Activated CD4-positive, alpha-beta T cell treated with anti-CD3 and anti-CD28 coated beads for 48 hours (primary cell): ENCODE results near the gene MRPS34.

Experiments used
- DNase-seq: peaks from one replicate; pipeline ENCODE4 v3.0.0-alpha.2; 2020

The MRPS34 gene

DNA sequence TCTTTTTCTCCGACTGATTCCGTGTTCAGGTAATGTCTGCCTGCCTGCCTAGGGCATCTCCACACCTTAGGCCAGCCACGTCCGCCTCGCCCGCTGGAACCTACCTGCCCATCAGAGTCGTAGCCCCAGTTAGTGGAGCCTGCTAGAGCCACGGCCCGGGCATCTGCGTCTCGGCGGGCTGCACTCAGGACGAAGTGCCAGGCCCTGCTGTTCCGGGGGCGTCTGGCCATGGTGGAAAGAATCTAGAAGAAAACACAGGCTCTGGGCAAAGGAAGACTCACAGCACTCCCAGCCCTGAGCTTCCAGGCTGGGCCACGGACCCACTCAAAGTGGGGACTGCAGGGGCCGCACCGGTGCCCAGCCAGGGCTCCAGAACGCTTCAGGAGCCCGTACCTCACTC is 8.3 kb upstream of the MRPS34 start:
- no peak for DNase-seq

- DNase-seq: no peak
Observed at GRCh38 chr16:1780677-1781072, 7.7 kb upstream of the MRPS34 start.

DNA sequence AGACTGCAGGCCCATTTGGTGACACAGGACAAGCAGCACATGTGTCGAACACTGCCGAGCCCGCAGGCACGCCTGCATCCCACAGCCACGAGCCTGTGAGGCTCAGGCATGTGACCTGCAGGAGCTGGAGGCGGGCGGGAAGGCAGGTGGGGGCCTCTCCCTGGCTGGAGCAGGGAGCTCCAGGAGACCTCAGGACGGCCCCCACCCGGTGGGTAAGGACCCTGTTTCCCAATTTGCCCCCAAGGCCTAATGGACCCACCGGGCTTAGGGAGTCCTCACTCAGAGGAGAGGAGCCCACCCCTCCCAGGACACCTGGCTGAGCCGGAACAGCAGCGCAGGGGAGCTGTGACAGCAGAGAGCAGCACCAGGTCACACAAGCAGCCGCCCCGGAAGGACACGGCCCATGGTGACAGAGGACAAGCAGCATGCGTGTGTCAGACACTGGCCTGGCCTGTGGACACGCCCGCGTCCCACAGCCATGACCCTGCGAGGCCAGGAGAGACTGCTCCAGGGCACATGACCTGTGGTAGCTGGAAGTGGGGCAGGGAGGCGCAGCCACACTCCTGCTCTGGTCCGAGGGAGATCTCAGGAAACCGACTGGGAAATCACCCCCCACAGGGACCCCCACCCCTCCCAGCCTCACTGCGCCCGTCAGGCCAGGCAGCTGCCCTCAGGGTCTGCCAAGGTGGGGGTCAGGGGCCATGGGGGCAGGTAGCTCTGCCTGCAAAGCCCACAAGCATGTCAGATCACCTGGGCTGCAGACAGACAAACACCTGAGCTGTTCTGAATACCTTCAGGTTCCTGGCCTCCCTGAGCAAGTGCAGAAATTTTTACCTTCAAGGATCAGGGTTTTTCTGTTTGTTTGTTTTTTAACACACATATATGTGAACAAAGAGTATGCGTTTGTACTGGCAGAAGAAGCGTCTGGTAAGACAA is 7.1 kb upstream of the MRPS34 start:
- DNase-seq: no peak

GRCh38 chr16:1779234-1779701 is 6.3 kb upstream of the MRPS34 start:
- no peak for DNase-seq

DNA sequence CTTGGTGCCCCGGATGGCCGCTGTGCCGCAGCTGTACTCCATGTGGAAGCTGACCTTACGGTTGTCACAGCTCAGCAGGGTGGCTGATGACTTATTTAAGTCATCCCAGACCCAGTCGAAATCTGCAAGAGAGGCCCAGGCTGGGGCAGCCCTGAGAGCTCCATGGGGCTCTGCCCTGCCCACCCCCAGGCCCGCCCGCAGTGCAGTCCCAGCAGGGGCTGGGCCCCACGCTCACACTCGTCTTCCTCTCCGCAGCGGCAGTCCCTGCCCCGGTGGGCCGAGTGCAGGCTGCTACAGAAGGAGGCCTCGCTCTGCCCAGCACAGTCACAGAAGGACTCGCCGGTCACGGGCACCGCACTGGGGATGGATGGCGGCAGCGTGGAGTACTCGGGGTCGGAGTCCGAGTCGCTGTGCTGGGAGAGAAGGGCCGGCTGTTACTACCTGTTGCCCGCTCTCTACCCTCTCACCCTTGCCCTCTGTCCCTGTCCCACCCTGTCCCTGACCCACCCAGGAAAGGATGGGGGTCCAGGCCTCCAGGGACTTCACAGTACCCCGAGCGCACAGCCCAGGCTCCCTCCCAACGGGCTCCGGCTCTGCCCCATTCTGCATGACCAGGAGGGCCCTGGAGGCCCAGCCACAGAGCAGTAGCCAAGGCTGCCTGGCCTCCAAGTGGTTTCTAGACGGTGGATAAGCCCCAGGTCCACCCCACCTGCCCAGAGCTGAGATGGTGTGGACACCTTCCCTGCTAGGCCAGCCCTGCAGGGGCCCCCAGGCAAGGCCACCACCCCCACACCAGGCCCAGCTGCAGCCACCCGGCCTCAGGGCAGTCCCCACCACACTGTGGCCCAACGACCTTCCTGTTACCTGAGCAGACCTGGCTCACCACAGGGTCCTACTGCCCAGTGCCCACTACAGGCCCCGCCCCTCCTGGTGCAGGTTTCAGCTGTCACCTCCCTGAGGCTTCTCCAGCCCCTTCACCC is 5.6 kb upstream of the MRPS34 start:
- DNase-seq: no peak

DNA sequence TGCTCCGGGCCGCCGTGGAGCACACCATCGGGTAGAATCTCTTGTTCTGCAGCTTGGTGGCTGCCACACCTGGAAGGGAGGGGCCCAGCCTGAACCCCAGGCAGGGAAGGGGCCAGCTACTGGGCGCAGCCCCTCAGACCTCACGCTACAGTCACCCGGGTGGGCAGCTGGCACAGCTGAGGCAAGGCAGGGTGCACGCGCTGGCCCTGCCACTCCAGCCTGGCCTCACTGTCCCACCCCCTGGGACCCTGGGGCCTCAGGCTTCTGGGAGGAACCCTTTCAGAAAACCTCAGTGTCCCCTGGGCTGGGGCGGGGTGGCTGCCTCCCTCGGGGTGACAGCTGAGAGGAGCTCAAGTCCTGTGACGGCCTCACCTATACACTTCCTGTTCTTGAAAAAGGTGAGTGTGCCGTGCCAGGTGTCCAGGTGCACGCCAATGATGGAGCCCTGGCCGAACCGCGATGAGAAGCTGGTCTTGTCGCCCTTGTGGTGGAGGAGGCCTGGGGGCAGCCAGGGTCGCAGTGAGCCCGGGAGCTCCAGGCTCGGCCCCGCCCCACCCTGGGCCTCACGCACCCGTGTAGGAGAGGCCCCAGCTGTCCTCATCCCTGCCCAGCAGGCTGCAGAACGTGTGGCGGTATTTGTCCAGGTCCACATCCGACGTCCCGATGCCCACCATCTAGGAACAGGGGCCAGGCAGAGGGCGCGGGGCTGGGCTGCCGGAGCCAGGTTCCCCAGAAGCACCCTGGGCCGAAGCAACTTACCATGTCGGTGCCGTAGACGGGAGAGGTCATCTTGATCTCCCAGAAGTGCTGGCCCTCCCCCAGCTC is 4.7 kb upstream of the MRPS34 start:
- no peak for DNase-seq

DNA sequence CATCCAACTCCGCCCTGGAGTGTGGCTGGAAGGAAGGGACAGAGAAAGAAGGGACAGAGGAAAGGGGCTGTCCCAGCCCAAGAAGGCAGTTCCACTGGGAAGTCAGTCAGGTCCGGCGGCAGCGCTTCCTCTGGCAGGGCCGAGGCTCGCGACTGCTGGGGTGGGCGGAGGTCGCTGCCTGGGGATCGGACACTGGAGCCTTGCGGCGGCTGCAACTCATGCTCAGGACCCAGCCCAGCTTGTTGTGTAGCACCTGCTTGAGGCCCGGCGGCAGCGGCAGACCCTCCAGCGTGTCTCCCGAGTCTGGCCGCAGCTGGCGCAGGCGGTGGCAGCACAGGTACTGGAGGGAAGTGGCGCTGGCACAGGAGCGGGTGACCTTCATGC is 4.0 kb upstream of the MRPS34 start:
- no peak for DNase-seq

GRCh38 chr16:1776672-1776955 is 3.7 kb upstream of the MRPS34 start:
- DNase-seq: no peak

DNA sequence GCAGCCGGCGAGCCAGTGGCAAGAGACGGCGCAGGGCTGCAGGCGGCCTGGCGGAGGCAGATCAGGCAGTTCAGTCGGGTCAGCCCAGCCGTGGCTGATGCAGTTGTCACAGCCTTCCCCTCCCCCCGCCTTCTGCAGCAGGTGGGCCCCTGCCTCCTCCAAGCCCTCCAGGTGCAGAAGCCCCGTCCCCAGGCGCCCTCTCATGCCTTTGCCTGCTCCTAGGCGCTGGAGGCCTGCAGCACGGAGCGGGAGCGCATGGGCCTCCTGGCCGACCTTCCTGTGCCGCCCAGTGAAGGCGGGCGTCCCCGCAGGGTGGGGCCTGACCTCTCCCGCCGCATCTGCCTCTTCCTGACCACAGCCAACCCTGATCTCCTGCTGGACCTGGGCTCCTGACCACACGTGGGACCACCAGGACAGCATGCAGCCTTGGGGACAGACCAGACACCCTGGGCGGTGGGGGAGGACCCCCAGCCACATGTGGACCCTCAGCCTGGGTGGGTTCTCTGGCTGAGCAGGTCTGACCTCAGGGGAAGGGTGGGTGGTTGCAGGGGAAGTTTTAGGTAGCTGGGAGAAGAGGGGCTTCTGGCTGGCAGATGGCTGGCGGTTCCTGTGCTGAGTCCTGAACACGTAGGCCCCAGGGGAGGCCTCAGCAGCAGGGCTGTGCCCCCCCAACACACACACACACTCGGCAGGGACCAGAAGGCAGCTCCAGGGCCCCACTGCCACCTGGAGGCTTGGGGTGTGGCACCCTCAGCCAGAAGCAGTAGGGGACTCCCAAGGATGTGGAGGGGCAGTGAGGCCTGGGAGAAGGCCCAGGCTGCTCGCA is 3.1 kb upstream of the MRPS34 start:
- no peak for DNase-seq

DNA sequence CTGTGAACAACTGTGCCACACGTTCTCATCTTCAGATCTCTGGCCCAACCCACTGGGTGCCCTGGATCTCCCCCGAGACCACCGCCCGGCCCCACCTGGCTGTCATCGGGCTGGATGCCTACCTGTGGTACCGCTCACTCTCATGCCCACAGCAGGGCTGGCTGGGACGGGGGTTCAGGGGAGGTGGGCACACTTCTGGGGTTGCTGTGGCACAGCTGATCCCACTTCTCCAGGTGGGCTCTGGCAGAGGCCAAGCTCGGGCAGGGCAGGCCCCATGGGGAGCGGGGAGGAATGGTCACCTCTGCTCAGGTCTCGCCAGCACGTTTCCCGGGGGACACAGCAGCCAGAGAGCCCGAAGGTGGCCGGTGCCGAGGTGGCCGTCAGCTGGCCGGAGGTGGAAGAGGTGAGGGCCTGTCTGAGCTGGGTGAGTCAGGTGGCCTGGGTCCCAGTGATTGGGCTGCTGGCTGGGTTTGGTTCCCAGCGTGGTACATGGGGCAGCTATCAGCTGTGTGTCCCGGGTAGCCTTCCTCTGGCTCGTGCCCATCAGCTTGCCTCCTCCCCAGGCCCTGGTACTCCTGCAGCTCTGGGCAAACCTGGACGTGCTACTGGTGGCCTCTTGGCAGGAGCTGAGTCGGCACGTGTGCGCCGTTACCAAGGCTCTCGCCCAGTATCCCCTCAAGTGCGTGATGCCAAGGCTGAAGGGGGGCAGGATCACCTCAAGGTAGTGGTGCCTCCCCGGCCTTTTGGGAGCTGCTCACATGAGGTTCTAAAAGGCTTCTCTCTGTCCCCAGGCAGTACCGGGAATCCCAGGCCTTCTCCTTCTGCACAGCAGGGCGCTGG is 2.3 kb upstream of the MRPS34 start:
- DNase-seq: no peak

- DNase-seq: no peak
Observed at GRCh38 chr16:1774448-1774780, 1.5 kb upstream of the MRPS34 start.

GRCh38 chr16:1773703-1774447 is 941 bp upstream of the MRPS34 start:
- DNase-seq: peak; percentile 34

- DNase-seq: peak; percentile 81
Observed at GRCh38 chr16:1772362-1772907, 499 bp downstream of the MRPS34 start, which contains the start of gene EME2. Gene EME2, plus strand, starts transcription at chr16:1772810. Its CDS starts 418 bp downstream, at chr16:1773228.

DNA sequence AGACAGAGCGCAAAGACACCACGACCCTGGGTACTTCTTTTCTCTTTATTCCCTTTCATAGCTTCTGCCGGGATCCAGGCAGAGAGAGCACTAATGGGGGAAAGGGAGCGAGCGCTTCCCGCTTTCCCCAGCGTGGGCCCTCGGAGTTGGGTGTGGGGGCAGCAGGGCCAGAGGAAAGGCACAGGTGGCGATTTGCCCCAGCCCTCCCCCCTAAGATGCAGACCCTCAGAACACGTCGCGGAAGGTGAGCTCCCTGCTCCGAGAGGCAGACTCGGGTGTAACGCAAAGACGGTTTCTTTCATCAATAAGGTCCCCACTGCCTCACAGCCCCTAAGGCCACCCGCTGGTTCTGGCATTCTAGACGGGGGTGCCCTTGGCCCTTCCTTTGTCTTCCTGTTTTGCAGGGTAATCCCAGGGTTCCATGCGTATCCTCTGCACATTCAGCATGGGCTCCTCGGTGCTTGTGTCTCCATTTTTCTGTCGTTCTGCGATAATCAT is 1.0 kb downstream of the MRPS34 start:
- no peak for DNase-seq

DNA sequence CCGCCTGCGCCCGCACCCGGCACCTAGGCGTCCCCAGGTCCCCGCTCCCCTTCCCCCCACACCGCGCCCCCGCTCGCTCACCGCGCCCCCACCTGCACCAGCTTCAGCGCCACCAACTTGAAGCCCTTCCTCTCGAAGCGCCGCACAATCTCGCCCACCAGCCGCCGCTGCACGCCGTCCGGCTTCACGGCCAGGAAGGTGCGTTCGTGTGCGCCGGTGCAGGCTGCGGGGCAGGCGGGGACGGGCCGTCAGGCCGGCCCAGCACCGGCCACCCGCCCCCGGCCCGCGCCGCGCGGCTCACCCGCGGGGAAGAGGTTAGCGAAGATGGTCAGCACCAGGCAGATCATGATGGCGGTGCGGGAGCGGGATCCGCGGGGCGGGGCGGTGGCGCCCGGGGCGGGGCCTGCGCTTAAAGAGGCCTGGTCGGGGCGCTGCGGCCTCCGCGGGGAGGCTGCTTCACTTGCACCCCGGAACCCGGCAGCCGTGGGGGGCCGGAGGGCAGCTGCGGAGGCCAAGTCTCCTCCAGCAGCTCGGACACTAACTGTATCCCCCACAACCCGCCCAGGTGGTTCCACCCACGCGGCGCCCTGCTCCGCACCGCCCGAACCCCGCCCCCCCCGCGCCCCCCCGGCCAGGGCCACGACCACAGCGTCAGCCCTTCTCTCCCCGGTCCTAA is 1.6 kb downstream of the MRPS34 start, which contains the start of gene NME3:
NME3 (minus strand) TSS at position 356 of the 676 bp plus-strand sequence; CDS start at position 347, 9 bp downstream.
- DNase-seq: peak; percentile 87

- peak; percentile 65 for DNase-seq
Observed at GRCh38 chr16:1770328-1771187, 2.4 kb downstream of the MRPS34 start.

DNA sequence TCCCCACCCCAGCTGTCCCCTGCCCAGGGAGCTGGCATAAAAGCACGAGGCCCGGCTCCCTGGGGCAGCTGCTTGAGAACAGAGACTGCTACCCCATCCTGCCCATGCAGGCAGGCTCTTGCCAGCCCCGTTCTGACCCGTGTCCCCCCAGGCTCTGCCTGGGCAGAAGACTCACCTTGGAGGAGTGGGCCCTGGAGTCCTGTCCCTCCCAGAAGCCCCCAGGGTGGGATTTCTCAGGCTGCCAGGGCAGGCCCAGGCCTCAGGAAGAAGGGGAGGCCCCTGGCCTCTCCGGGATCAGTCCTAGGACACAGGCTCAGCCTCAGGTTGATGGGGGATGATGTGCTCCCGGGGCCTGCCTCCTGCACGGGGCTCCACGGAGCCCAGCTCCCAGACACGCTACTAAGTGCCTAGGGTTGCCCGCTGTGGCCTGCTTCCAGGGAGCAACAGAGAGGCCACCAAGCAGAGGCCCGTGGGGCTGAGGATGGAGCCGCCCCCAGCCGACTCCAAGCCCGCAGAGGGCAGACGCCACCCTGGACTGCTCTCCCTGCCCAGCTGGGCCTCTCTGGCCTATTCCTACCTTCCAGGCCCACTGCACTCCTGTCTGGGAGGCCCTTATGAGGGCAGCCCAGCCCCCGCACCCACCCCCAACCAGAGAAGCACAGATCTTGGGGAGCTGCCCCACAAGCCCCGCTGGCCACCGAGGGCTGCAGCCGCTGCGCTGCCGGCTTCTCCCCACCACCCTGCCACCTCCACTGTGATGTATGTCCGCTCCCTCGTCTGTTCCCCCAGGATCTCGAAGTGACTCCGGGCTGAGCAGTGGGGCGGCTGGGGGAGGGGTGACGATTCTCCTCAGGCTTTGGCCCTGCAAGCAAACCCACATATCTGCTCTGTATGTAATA is 3.3 kb downstream of the MRPS34 start:
- no peak for DNase-seq
